Retina (tissue), 1 donor: ENCODE measurements around the gene ANKFN1.
"Not testable (repeated sequence)": the region's sequence is repeated elsewhere in the genome, so short reads cannot be mapped to it uniquely, and the experiment has no call there.

Experiments
- DNase-seq: peaks from one replicate; pipeline ENCODE4 v3.0.0-alpha.2; 2016

Gene ANKFN1

GRCh38 chr17:56182081-56182480 lies 28.8 kb downstream of the ANKFN1 start:
- DNase-seq = no peak

- no peak for DNase-seq
Observed at GRCh38 chr17:56184650-56185049, 31.4 kb downstream of the ANKFN1 start.

GRCh38 chr17:56185491-56186221 lies 32.4 kb downstream of the ANKFN1 start:
- no peak for DNase-seq

- DNase-seq = no peak
Observed at GRCh38 chr17:56186222-56186786, 33.0 kb downstream of the ANKFN1 start.

- no peak for DNase-seq
Observed at GRCh38 chr17:56203430-56203829, 50.2 kb downstream of the ANKFN1 start.

- no peak for DNase-seq
Observed at GRCh38 chr17:56206351-56206750, 53.1 kb downstream of the ANKFN1 start.

- no peak for DNase-seq
Observed at GRCh38 chr17:56213031-56213430, 59.8 kb downstream of the ANKFN1 start.

- no peak for DNase-seq
Observed at GRCh38 chr17:56217921-56218320, 64.6 kb downstream of the ANKFN1 start.

- no peak for DNase-seq
Observed at GRCh38 chr17:56222255-56222654, 69.0 kb downstream of the ANKFN1 start.

- no peak for DNase-seq
Observed at GRCh38 chr17:56230660-56231059, 77.4 kb downstream of the ANKFN1 start.

- no peak for DNase-seq
Observed at GRCh38 chr17:56231252-56231651, 78.0 kb downstream of the ANKFN1 start.

GRCh38 chr17:56231693-56232092 lies 78.4 kb downstream of the ANKFN1 start:
- DNase-seq = no peak

GRCh38 chr17:56244268-56244890 lies 91.1 kb downstream of the ANKFN1 start:
- no peak for DNase-seq

- DNase-seq = no peak
Observed at GRCh38 chr17:56247816-56248215, 94.5 kb downstream of the ANKFN1 start.

GRCh38 chr17:56257075-56257474 lies 103.8 kb downstream of the ANKFN1 start:
- DNase-seq = no peak

- no peak for DNase-seq
Observed at GRCh38 chr17:56260376-56261002, 107.2 kb downstream of the ANKFN1 start.

- no peak for DNase-seq
Observed at GRCh38 chr17:56262803-56263202, 109.5 kb downstream of the ANKFN1 start.

GRCh38 chr17:56269556-56270389 lies 116.5 kb downstream of the ANKFN1 start:
- no peak for DNase-seq

- no peak for DNase-seq
Observed at GRCh38 chr17:56274491-56274890, 121.2 kb downstream of the ANKFN1 start.

- DNase-seq = no peak
Observed at GRCh38 chr17:56284482-56284881, 131.2 kb downstream of the ANKFN1 start.

GRCh38 chr17:56288786-56289185 lies 135.5 kb downstream of the ANKFN1 start:
- DNase-seq = not testable (repeated sequence)

GRCh38 chr17:56289321-56289720 lies 136.0 kb downstream of the ANKFN1 start:
- DNase-seq = no peak
